K562 (cell line): ENCODE measurements around the gene NTRK1. TPM values are rescaled to one million over a fixed set of nuclear protein-coding genes. Genes with fewer than 3 reads are reported as not detected.

ENCODE experiments used
- BHLHE40 ChIP-seq: IDR thresholded peaks from 2 replicates; pipeline ENCODE4 v1.6.1; 2011; ENCODE audit warnings: low read length, improper control_type of control experiment
- ERF ChIP-seq: fragments of 450-650 bp; formaldehyde crosslinking; IDR thresholded peaks from 2 replicates; pipeline ENCODE4 v1.4.0; 2020; ENCODE audit warnings: mild to moderate bottlenecking, mixed read lengths
- FOXM1 ChIP-seq, 2 experiments: fragments of 450-650 bp in 1 of 2; sonication (generic) in 1 of 2; formaldehyde crosslinking in 1 of 2; IDR thresholded peaks; 2 replicates each; pipeline versions ENCODE4 v1.6.1 to v1.9.0; 2017 to 2022; ENCODE audit warnings: low read depth in 2 of 2, mild to moderate bottlenecking in 2 of 2, missing genetic modification reagents in 1 of 2, moderate library complexity in 1 of 2
- KDM1A ChIP-seq, 2 experiments: fragments of 450-650 bp; IDR thresholded peaks; 2 replicates each; pipeline ENCODE4 v1.6.1; 2016; ENCODE audit warnings: mild to moderate bottlenecking in 2 of 2
- RAD21 ChIP-seq, 2 experiments: fragments of 250-450 bp in 1 of 2; fragments of 450-650 bp in 1 of 2; sonication (Bioruptor Pico) in 1 of 2; formaldehyde crosslinking in 1 of 2; IDR thresholded peaks in 1 of 2; conservative IDR thresholded peaks in 1 of 2; 2 replicates each; pipeline versions ENCODE4 v1.4.0 to v1.8.0; 2020 to 2022; ENCODE audit warnings: mild to moderate bottlenecking in 2 of 2, moderate library complexity in 1 of 2
- SRSF7 ChIP-seq: fragments of 200-400 bp; formaldehyde crosslinking; optimal IDR thresholded peaks from 2 replicates; pipeline ENCODE3; 2017; ENCODE audit warnings: mild to moderate bottlenecking, low read depth, low read length
- VEZF1 ChIP-seq: fragments of 200-800 bp; sonication (Bioruptor generic); IDR thresholded peaks from 2 replicates; pipeline ENCODE4 v1.6.1; 2017; ENCODE audit warnings: missing genetic modification characterization, missing compliant biosample characterization
- ZBTB11 ChIP-seq, 3 experiments: fragments of 200-800 bp in 1 of 3; fragments of 250-450 bp in 1 of 3; fragments of 450-650 bp in 1 of 3; sonication (Bioruptor Pico) in 1 of 3; sonication (Bioruptor generic) in 1 of 3; formaldehyde crosslinking in 1 of 3; IDR thresholded peaks; 2 replicates each; pipeline versions ENCODE4 v1.6.1 to v1.8.0; 2016 to 2022; ENCODE audit warnings: mild to moderate bottlenecking in 2 of 3, missing genetic modification characterization in 2 of 3, missing compliant biosample characterization in 1 of 3, moderate library complexity in 1 of 3
- ZNF384 ChIP-seq: IDR thresholded peaks from 2 replicates; pipeline ENCODE4 v1.6.1; 2012; ENCODE audit warnings: low read depth, low read length, improper control_type of control experiment
- polyA plus RNA-seq, 8 experiments: library from polyadenylated mRNA; depleted of rRNA in 4 of 8; stranded (reverse) in 5 of 8; unstranded in 3 of 8; fragments of >200 nt; fragmentation: Nextera tagmentation in 2 of 8; fragmentation: Illumina TruSeq in 1 of 8; extraction: Ambion mirVana in 2 of 8; extraction: Trizol in 1 of 8; gene quantifications; 2 replicates each; pipeline versions ENCODE4 v1.2.1 to v1.2.3, GENCODE V29; 2011 to 2014; ENCODE audit warnings: inconsistent platforms in 1 of 8, missing spikeins in 1 of 8
- total RNA-seq, 7 experiments: library from RNA; depleted of rRNA in 6 of 7; stranded (reverse); fragments of >200 nt in 6 of 7; fragmentation: Illumina TruSeq in 2 of 7; extraction: Trizol in 2 of 7; gene quantifications; 2 replicates each; pipeline versions ENCODE4 v1.2.1 to v1.2.3, GENCODE V29; 2011 to 2021; ENCODE audit warnings: low replicate concordance in 1 of 7
- TF ChIP-seq, protein P1 (sequence below), 2 experiments: fragments of 200-800 bp in 1 of 2; sonication (Bioruptor generic) in 1 of 2; sonication (generic) in 1 of 2; formaldehyde crosslinking in 1 of 2; IDR thresholded peaks in 1 of 2; conservative IDR thresholded peaks in 1 of 2; 2 replicates each; pipeline versions ENCODE4 v1.5.0 to v1.6.1; 2016 to 2020; ENCODE audit warnings: missing compliant biosample characterization in 1 of 2, missing genetic modification characterization in 1 of 2, missing genetic modification reagents in 1 of 2
- TF ChIP-seq, protein P2 (sequence below), 2 experiments: fragments of 450-650 bp; formaldehyde crosslinking in 1 of 2; IDR thresholded peaks; 2 replicates each; pipeline versions ENCODE4 v1.4.0 to v1.6.1; 2014 to 2020; ENCODE audit warnings: mild to moderate bottlenecking in 2 of 2, borderline replicate concordance in 1 of 2, low read depth in 1 of 2

NTRK1 gene
- total and polyA plus RNA-seq, 9 of the 15 experiments (the other 6 are each of a cell fraction or from before 2014, with no cell fraction given) = 0.46 to 30.0 (median 7.9) TPM

DNA sequence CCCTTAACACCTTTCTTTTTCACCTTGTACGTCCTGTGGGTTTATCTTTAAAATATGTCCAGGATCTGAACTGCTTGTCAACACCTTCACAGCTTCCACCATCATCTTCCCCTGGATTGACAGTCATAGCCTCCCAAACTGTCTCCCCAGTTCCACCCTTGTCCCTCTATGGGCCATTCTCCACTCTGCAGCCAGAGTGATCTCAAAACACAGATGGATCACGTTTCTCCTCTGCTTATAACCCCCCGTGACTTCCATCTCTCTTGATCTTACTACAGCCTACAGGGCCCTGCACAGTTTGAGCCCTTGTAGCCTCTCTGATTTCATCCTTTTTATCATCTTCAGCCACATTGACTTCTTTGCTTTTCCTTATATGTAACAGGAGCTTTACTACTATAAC is 6.0 kb upstream of the NTRK1 start (continued):
- TF ChIP-seq, protein P1, sequence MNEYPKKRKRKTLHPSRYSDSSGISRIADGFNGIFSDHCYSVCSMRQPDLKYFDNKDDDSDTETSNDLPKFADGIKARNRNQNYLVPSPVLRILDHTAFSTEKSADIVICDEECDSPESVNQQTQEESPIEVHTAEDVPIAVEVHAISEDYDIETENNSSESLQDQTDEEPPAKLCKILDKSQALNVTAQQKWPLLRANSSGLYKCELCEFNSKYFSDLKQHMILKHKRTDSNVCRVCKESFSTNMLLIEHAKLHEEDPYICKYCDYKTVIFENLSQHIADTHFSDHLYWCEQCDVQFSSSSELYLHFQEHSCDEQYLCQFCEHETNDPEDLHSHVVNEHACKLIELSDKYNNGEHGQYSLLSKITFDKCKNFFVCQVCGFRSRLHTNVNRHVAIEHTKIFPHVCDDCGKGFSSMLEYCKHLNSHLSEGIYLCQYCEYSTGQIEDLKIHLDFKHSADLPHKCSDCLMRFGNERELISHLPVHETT (CRISPR knock-in tag; conservative IDR thresholded peaks at IDR 0.05 in 1 of 2, IDR thresholded peaks at IDR 0.05 in 1 of 2) = no peak
- 0 out of 4 replicates have a peak, but pooled peaks of 1 of the 2 experiments have one; percentile 8 for TF ChIP-seq KDM1A (IDR thresholded peaks at IDR 0.05)
- no peak for TF ChIP-seq ZBTB11 (CRISPR knock-in tag; IDR thresholded peaks at IDR 0.05)
- no peak for TF ChIP-seq ZNF384
- no peak for TF ChIP-seq ERF (CRISPR knock-in tag)
- no peak for TF ChIP-seq SRSF7
- no peak for TF ChIP-seq VEZF1 (CRISPR knock-in tag)
- peak; percentile 78 for TF ChIP-seq BHLHE40
- TF ChIP-seq, protein P2, sequence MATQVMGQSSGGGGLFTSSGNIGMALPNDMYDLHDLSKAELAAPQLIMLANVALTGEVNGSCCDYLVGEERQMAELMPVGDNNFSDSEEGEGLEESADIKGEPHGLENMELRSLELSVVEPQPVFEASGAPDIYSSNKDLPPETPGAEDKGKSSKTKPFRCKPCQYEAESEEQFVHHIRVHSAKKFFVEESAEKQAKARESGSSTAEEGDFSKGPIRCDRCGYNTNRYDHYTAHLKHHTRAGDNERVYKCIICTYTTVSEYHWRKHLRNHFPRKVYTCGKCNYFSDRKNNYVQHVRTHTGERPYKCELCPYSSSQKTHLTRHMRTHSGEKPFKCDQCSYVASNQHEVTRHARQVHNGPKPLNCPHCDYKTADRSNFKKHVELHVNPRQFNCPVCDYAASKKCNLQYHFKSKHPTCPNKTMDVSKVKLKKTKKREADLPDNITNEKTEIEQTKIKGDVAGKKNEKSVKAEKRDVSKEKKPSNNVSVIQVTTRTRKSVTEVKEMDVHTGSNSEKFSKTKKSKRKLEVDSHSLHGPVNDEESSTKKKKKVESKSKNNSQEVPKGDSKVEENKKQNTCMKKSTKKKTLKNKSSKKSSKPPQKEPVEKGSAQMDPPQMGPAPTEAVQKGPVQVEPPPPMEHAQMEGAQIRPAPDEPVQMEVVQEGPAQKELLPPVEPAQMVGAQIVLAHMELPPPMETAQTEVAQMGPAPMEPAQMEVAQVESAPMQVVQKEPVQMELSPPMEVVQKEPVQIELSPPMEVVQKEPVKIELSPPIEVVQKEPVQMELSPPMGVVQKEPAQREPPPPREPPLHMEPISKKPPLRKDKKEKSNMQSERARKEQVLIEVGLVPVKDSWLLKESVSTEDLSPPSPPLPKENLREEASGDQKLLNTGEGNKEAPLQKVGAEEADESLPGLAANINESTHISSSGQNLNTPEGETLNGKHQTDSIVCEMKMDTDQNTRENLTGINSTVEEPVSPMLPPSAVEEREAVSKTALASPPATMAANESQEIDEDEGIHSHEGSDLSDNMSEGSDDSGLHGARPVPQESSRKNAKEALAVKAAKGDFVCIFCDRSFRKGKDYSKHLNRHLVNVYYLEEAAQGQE (IDR thresholded peaks at IDR 0.05; ENCODE audit: borderline replicate concordance) = no peak
- TF ChIP-seq, protein P2 (CRISPR knock-in tag; IDR thresholded peaks at IDR 0.05; ENCODE audit: low read depth) = no peak
- TF ChIP-seq RAD21 (CRISPR knock-in tag; conservative IDR thresholded peaks at IDR 0.05 in 1 of 2, IDR thresholded peaks at IDR 0.05 in 1 of 2) = no peak
- TF ChIP-seq FOXM1 (IDR thresholded peaks at IDR 0.05; ENCODE audit: low read depth) = no peak
- TF ChIP-seq FOXM1 (CRISPR knock-in tag; IDR thresholded peaks at IDR 0.05; ENCODE audit: low read depth) = no peak
